Endothelial cell of umbilical vein (primary cell): ENCODE results near the gene ACR.
"Not testable (repeated sequence)": the region's sequence is repeated elsewhere in the genome, so short reads cannot be mapped to it uniquely, and the experiment has no call there.

Experiments
- CTCF ChIP-seq, 2 donors: IDR thresholded peaks; 1 replicate in 1 of 2; 2 replicates in 1 of 2; pipeline ENCODE4 v1.5.1; 2011; ENCODE audit warnings: low read length in 2 of 2, mild to moderate bottlenecking in 2 of 2, moderate library complexity in 2 of 2, control low read depth in 1 of 2, inconsistent platforms in 1 of 2, low read depth in 1 of 2; ENCODE audit not compliant: insufficient read depth in 1 of 2; ENCODE audit errors: extremely low read depth in 1 of 2
- EZH2 ChIP-seq: IDR thresholded peaks from 2 replicates; pipeline ENCODE4 v1.6.1; 2012; ENCODE audit warnings: borderline replicate concordance, low read depth, mild to moderate bottlenecking, moderate library complexity, low read length, inconsistent platforms; ENCODE audit not compliant: severe bottlenecking
- FOS ChIP-seq: IDR thresholded peaks from 2 replicates; pipeline ENCODE4 v1.6.1; 2011; ENCODE audit warnings: mild to moderate bottlenecking, low read length, moderate library complexity, borderline replicate concordance; ENCODE audit not compliant: insufficient read depth
- GATA2 ChIP-seq: IDR thresholded peaks from 2 replicates; pipeline ENCODE4 v1.7.0; 2011; ENCODE audit warnings: low read depth, mild to moderate bottlenecking, moderate library complexity, mixed read lengths, low read length; ENCODE audit not compliant: insufficient read length, insufficient read depth
- JUN ChIP-seq: IDR thresholded peaks from 2 replicates; pipeline ENCODE4 v1.6.1; 2011; ENCODE audit warnings: borderline replicate concordance, low read depth; ENCODE audit not compliant: insufficient read length, insufficient read depth
- MYC ChIP-seq: IDR thresholded peaks from one replicate; pipeline ENCODE4 v1.6.1; 2011; ENCODE audit warnings: mild to moderate bottlenecking, low read depth, low read length
- POLR2A ChIP-seq: IDR thresholded peaks from 2 replicates; pipeline ENCODE4 v1.6.1; 2012; ENCODE audit warnings: low read depth, mild to moderate bottlenecking, control low read depth, low read length
- POLR2AphosphoS5 ChIP-seq: IDR thresholded peaks from 2 replicates; pipeline ENCODE4 v1.6.1; 2012; ENCODE audit warnings: low read depth, mild to moderate bottlenecking, control low read depth, low read length, moderate library complexity; ENCODE audit not compliant: insufficient read depth
- TF ChIP-seq, protein P1 (sequence below): IDR thresholded peaks from 2 replicates; pipeline ENCODE4 v1.6.1; 2011; ENCODE audit not compliant: insufficient read depth, insufficient read length

DNA sequence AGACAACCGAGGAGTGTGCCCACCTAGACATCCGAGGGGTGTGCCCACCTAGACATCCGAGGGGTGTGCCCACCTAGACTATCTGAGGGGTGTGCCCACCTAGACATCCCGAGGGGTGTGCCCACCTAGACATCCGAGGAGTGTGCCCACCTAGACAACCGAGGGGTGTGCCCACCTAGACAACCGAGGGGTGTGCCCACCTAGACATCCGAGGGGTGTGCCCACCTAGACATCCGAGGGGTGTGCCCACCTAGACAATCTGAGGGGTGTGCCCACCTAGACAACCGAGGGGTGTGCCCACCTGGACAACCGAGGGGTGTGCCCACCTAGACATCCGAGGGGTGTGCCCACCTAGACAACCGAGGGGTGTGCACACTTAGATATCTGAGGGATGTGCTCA, 10.6 kb downstream of the ACR start:
- TF ChIP-seq, protein P1, sequence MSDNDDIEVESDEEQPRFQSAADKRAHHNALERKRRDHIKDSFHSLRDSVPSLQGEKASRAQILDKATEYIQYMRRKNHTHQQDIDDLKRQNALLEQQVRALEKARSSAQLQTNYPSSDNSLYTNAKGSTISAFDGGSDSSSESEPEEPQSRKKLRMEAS = not testable (repeated sequence)
- not testable (repeated sequence) for TF ChIP-seq MYC; EZH2; CTCF (IDR thresholded peaks at IDR 0.05; ENCODE audit: extremely low read depth in 1 of 2, insufficient read depth in 1 of 2, low read depth in 1 of 2, low read length in 2 of 2); POLR2A; POLR2AphosphoS5; JUN; GATA2; FOS
